ENCODE measurements around the gene CR1L. TPM values are rescaled to one million over a fixed set of nuclear protein-coding genes. Genes with fewer than 3 reads are reported as not detected.

CR1L gene
- total and polyA plus RNA-seq, 9 of the 15 experiments (the other 6 are each of a cell fraction or from before 2014, with no cell fraction given) = 10.1 to 74.8 (median 34.3) TPM

- 76% methylated on average over 1 of the region's 1 CpG for WGBS (ENCODE audit: insufficient coverage, low coverage, missing lambda C conversion rate)
- POLR2A ChIA-PET = interaction anchor here (0.6 to 1.5 kb wide), 2 partner anchors 11 to 13 kb away, joined by 3 to 5 read pairs; no protein-coding TSS in a partner anchor
- H3K27ac ChIP-seq (ENCODE audit: extremely low read depth, low read depth, low read length) = no peak overlapping the region
- no peaks in the 10 kb centered on the region for H3K9me1 ChIP-seq (ENCODE audit: control insufficient read depth, insufficient read depth, low read length)
- DNase-seq (ENCODE audit: extremely low read depth in 1 of 4, low spot score in 3 of 4) (no peak), ATAC-seq (no peak), FAIRE-seq (no peak)
- no peak overlapping the region for H2AFZ ChIP-seq (ENCODE audit: low read depth, low read length)
- no TSS peak for BruUV-seq (replicated peaks)
- peaks cover 2% of the 10 kb centered on the region; the same call in 1 of the 2 replicates for H3K9me3 ChIP-seq (replicated peaks; ENCODE audit: control insufficient read depth, insufficient read depth, low read depth, low read length)
- no peaks in the 10 kb centered on the region for H4K20me1 ChIP-seq (replicated peaks; ENCODE audit: control insufficient read depth, insufficient read depth, low read length)
- no peak overlapping the region for H3K4me2 ChIP-seq (ENCODE audit: insufficient read depth, low read length)
- H3K36me3 ChIP-seq (ENCODE audit: control insufficient read depth, insufficient read depth, low read length) = peaks cover 92% of the 10 kb centered on the region
- no peak overlapping the region for H3K9ac ChIP-seq (ENCODE audit: insufficient read depth in 1 of 2, low read depth in 2 of 2, low read length in 2 of 2)
- H3K79me2 ChIP-seq (ENCODE audit: control insufficient read depth, insufficient read depth, low read length) = peaks cover 29% of the 10 kb centered on the region
- CTCF ChIA-PET (ENCODE audit: low intra/inter-chr PET ratio) = no interaction called here
- intact Hi-C loops (cut with micrococcal nuclease) (no loop called here), in situ Hi-C loops (cut with MboI) (no loop called here)
- H3K4me1 ChIP-seq (replicated peaks in 1 of 2; ENCODE audit: control insufficient read depth in 2 of 2, insufficient read depth in 2 of 2, low read length in 2 of 2) = peaks cover 0 to 6% of the 10 kb centered on the region in 2 experiments; a peak in 1 of 5 replicates
- no peaks in the 10 kb centered on the region for H3K27me3 ChIP-seq (ENCODE audit: control insufficient read depth in 2 of 2, insufficient read depth in 2 of 2, low read length in 2 of 2)
- no peak overlapping the region for H3K4me3 ChIP-seq
- TF ChIP-seq CTCF (IDR thresholded peaks at IDR 0.05 in 2 of 3, conservative IDR thresholded peaks at IDR 0.05 in 1 of 3; ENCODE audit: insufficient read depth in 2 of 3, low read depth in 1 of 3, low read length in 3 of 3) (no peak), ASH1L (IDR thresholded peaks at IDR 0.05; ENCODE audit: borderline replicate concordance, low read depth, partially characterized antibody) (no peak), HES1 (IDR thresholded peaks at IDR 0.05; ENCODE audit: low read depth) (no peak), HMG20A (CRISPR knock-in tag; conservative IDR thresholded peaks at IDR 0.05) (no peak), ELK1 (CRISPR knock-in tag; IDR thresholded peaks at IDR 0.05) (no peak), NBN (IDR thresholded peaks at IDR 0.05; ENCODE audit: low read depth) (no peak), RNF2 (IDR thresholded peaks at IDR 0.05) (no peak), HCFC1 (IDR thresholded peaks at IDR 0.05; ENCODE audit: low read depth, low read length) (no peak), CCAR2 (IDR thresholded peaks at IDR 0.05; ENCODE audit: low read depth, low read length) (no peak), ZBTB43 (CRISPR knock-in tag; IDR thresholded peaks at IDR 0.05) (no peak), CBX3 (IDR thresholded peaks at IDR 0.05; ENCODE audit: borderline replicate concordance in 1 of 2, low read length in 2 of 2) (no peak), MNT (conservative IDR thresholded peaks at IDR 0.05) (no peak), TFAP4 (CRISPR knock-in tag; IDR thresholded peaks at IDR 0.05; ENCODE audit: borderline replicate concordance) (no peak), EP400 (IDR thresholded peaks at IDR 0.05) (no peak), SMARCE1 (IDR thresholded peaks at IDR 0.05) (no peak)
Measured at GRCh38 chr1:207766569-207766968, 121.6 kb downstream of the CR1L start.

Data from K562 (cell line).